Left cardiac atrium (tissue), 4 donors: ENCODE data around the gene ADAM11. TPM values are rescaled to one million over a fixed set of nuclear protein-coding genes. Genes with fewer than 3 reads are reported as not detected.
"Not testable (repeated sequence)": the region's sequence is repeated elsewhere in the genome, so short reads cannot be mapped to it uniquely, and the experiment has no call there.

Experiments
- ATAC-seq, 2 donors: fragments of 200-7000 bp; cut with Tn5 transposase; one replicate each; pipeline ENCODE4 v1.9.1; 2020; ENCODE audit warnings: mild to moderate bottlenecking in 2 of 2, moderate library complexity in 2 of 2
- DNase-seq: peaks from one replicate; pipeline ENCODE4 v3.0.0-alpha.2; 2020
- intact Hi-C, 2 donors: fragments of 100-400 bp; cut with DNase I; formaldehyde crosslinking; loops; one replicate each; pipeline versions ENCODE4 v1.14.1 to v1.15.1; 2022 to 2023
- total RNA-seq, 2 donors: library from RNA; stranded (reverse); fragmentation: NEBNext Ultra II Directional; extraction: Animal tissue kit (Norgen Biotek cat#: 25700); gene quantifications; one replicate each; pipeline ENCODE4 v1.2.1, GENCODE V29; 2021
- donor health status: DM: no; HTN: yes; CAD: no.
- donor health status: DM: no; HTN: yes; CAD: no; lungs with severe emphysema.
- donor health status: DM: yes; HTN: yes; CAD: no.
- donor health status: Dilated cardiomyopathy.

Gene ADAM11
- total RNA-seq, 2 donors from 2014 or later: 19.5 to 28.0 TPM

DNA sequence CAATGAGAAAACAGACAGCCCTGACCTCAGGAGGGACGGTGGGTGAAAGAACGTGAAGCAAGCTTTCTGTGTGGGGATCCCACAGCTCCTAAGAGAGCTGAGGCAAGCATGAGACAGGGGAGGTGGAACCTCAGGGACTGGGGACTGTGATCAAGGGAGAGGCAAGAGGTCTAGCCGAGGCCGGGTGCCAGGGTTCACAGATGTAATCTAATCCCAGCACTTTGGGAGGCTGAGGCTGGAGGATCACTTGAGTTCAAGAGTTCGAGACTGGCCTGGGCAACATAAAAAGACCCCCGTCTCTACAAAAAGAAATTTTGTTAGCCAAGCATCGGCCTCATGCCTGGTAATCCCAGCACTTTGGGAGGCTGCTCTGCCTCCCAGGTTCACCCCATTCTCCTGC is 4.5 kb upstream of the ADAM11 start:
- ATAC-seq (no peak), DNase-seq (no peak)
- intact Hi-C loops: no loop called here

GRCh38 chr17:44755180-44755579 is 3.6 kb upstream of the ADAM11 start:
- intact Hi-C loops: not testable (repeated sequence)

DNA sequence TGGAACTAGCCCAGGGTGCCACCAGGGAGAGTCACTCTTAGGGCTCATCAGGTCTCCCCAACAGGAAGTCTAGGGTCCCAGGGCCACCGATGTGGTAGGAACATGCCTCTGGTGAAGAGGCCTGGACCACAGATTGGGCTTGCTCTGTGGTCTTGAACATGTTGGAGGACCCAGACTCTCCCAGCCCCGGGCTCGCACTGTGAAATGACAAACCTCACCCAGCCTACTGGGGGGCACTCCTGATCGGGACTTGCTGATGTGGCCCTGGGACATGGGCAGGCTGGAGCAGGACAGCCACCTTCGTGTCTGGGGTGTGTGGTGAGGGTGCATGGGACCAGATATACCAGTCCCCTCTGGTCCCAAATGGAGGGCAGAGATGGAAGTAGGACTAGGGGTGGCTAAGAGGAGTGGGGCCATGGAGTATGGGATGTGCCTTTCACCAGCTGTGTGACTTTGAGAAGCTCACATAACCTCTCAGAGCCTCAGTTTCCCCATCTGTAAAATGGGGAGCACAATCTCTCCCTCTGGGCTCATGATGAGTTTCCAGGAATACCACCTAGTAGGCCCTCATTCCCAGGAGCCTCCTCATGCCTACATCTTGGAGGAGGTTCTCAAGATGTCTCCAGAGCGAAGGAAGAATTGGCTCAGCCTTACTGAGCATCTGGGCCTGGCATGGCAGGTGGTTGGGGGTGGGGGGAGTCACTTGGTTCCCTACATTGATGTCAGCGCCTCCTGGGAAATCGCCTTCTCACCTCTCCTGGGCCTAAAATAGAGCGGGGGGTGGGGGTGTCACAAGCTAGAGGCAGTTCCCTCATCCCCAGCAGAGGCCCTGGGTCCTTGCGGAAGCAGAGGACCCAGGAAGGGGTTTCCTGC is 1.5 kb upstream of the ADAM11 start:
- peak; percentile 50 for DNase-seq
- ATAC-seq: peak; percentile 50 to 76
- intact Hi-C loops: no loop called here

More at GRCh38 chr17:44755180-44755579, 3.6 kb upstream of the ADAM11 start:
- DNase-seq, ATAC-seq: not testable (repeated sequence)

DNA sequence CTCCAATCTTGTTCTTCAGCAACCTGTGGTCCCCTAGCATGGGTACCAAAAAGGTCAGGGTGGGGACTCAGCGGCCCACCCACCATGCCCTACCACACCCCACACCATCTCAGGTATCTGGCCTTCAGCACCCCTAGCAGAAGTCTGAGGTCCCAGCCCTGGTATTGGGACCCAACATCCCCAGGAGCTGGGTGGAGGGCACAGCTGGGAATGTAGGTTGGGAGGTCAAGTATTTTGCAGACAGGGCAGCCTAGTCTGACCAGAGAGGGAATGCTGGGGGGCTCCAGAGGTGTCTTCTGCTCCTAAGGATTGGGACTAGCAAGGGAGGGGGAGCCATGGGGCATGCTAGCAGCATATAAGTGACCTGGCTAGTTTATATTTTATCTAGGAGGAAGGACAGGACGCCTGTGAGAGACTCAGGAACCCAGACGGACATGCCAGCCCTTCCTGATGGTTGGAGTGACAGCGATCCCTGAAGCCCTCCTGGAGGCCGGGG is 822 bp upstream of the ADAM11 start:
- peak in 1 of 2 donors; percentile 9 for ATAC-seq
- intact Hi-C loops: no loop called here
- DNase-seq: no peak

GRCh38 chr17:44759086-44759915 is 513 bp downstream of the ADAM11 start:
- intact Hi-C loops: no loop called here
- DNase-seq (no peak), ATAC-seq (peak; percentile 5 to 12)

GRCh38 chr17:44759916-44760243 is 1.1 kb downstream of the ADAM11 start:
- DNase-seq (no peak), ATAC-seq (no peak)
- intact Hi-C loops: no loop called here

- no peak for ATAC-seq
- DNase-seq: no peak
- intact Hi-C loops: no loop called here
Observed at GRCh38 chr17:44760474-44761308, 1.9 kb downstream of the ADAM11 start.

- DNase-seq (no peak), ATAC-seq (no peak)
- intact Hi-C loops: no loop called here
Observed at GRCh38 chr17:44761932-44762810, 3.4 kb downstream of the ADAM11 start.

GRCh38 chr17:44763170-44763569 is 4.4 kb downstream of the ADAM11 start:
- intact Hi-C loops: no loop called here
- DNase-seq (no peak), ATAC-seq (no peak)

- ATAC-seq: no peak
- DNase-seq: no peak
- intact Hi-C loops: no loop called here
Observed at GRCh38 chr17:44765965-44766364, 7.2 kb downstream of the ADAM11 start.

DNA sequence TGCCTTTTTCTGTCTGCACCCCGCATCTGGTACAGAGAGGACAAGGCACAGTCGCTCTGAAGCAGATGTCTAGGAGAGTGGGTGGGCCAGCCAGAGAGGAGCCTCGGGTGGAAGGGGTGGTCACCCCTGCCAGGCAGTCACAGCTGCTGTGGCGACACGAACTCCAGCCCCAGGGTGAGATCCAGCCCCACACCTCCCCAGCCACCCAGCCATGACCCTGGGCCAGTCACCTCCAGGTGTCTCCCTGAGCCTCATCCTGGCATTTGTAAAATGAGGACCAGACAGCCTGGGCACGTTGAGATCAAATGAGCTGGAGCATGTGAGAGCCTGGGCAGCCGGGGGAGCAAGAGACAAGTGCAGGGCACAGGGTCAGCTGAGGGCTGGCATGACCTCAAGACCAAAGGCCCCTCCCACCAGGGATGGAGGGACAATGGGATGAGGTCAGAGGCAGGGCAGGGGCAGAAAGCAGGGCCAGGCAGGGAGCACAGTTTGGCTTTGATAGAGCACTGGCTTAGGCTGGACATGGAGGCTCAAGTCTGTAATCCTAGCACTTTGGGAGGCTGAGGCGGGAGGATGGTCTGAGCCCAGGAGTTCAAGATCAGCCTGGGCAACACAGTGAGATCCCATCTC is 7.7 kb downstream of the ADAM11 start:
- ATAC-seq (peak in 1 of 2 donors; percentile 24), DNase-seq (no peak)
- intact Hi-C loops: no loop called here

DNA sequence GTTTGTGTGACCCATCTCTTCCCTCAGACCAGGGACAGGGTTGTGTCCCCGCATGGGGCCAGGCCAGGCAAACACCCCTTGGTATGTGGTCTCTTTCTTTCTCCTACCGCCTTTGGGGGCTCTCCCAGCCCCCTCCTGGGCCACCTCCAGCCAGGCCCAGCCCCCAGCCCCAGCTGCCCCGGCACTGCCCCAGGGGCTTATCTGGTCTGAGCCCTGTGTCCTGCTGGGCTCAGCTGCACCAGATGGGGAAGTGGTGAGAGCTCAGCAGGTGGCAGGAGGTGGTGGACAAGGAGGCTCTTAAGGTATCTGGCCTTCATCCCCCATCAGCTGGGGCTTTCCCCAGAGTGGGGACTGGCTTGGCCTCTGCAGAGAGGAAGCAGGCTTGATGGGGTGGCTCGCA is 8.7 kb downstream of the ADAM11 start:
- no peak for ATAC-seq
- intact Hi-C loops: no loop called here
- DNase-seq: no peak

- ATAC-seq: no peak
- intact Hi-C loops: no loop called here
- no peak for DNase-seq
Observed at GRCh38 chr17:44768505-44769142, 9.8 kb downstream of the ADAM11 start.

GRCh38 chr17:44769230-44769629 is 10.4 kb downstream of the ADAM11 start:
- ATAC-seq (no peak), DNase-seq (no peak)
- intact Hi-C loops: no loop called here

DNA sequence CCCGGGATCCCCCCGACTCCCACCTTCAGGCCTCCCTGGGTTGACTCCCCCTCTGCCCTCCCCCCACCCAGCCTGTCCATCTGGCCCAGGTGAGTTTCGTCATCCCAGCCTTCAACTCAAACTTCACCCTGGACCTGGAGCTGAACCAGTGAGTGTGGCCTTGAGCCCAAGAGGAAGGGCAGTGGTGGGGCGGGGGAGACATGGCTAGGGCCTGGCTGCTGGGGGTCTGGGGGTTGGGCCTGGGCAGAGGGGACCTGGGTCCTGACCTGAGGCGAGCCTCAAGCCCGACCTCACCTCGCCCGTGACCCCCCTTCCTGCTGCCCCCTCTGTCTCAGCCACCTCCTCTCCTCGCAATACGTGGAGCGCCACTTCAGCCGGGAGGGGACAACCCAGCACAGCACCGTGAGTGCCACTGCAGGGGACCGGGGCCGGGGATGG is 10.9 kb downstream of the ADAM11 start:
- DNase-seq (no peak), ATAC-seq (no peak)

GRCh38 chr17:44770166-44770925 is 11.6 kb downstream of the ADAM11 start:
- intact Hi-C loops: no loop called here
- no peak for ATAC-seq
- no peak for DNase-seq

More for the DNA sequence above, 10.9 kb downstream of the ADAM11 start:
- intact Hi-C loops: no loop called here
